HepG2 (cell line): ENCODE data around the gene IKZF4. TPM values are rescaled to one million over a fixed set of nuclear protein-coding genes. Genes with fewer than 3 reads are reported as not detected.
A peak's percentile ranks its signal among the peaks of the same experiment; 100 is the strongest.

Source experiments
- AKAP8 ChIP-seq: sonication (generic); formaldehyde crosslinking; IDR thresholded peaks from 2 replicates; pipeline ENCODE4 v1.5.1; 2020; ENCODE audit warnings: mild to moderate bottlenecking, missing genetic modification reagents
- ARNT ChIP-seq: fragments of 450-650 bp; IDR thresholded peaks from 2 replicates; pipeline ENCODE4 v1.6.1; 2017
- ASH2L ChIP-seq: fragments of 300-600, 200-600 bp; sonication (generic); IDR thresholded peaks from 2 replicates; pipeline ENCODE4 v1.7.0; 2017; ENCODE audit warnings: low read depth, mild to moderate bottlenecking, moderate library complexity, mixed read lengths, low read length; ENCODE audit not compliant: insufficient read length
- ELF4 ChIP-seq: sonication (generic); formaldehyde crosslinking; IDR thresholded peaks from 2 replicates; pipeline ENCODE4 v1.5.0; 2020; ENCODE audit warnings: missing genetic modification reagents, mild to moderate bottlenecking, moderate library complexity, borderline replicate concordance
- ERF ChIP-seq: IDR thresholded peaks from 2 replicates; pipeline ENCODE4 v1.6.1; 2018; ENCODE audit warnings: missing biosample characterization, missing genetic modification reagents
- EZH2 ChIP-seq: conservative IDR thresholded peaks from 2 replicates; pipeline ENCODE4 v1.6.1; 2012; ENCODE audit warnings: mild to moderate bottlenecking, low read depth, low read length, moderate library complexity
- IRF9 ChIP-seq: sonication (generic); formaldehyde crosslinking; IDR thresholded peaks from 2 replicates; pipeline ENCODE4 v1.8.0; 2022; ENCODE audit warnings: missing genetic modification reagents, mild to moderate bottlenecking, borderline replicate concordance
- PAWR ChIP-seq: sonication (generic); formaldehyde crosslinking; IDR thresholded peaks from 2 replicates; pipeline ENCODE4 v1.4.0; 2020; ENCODE audit warnings: missing genetic modification reagents, mild to moderate bottlenecking, borderline replicate concordance
- PRMT3 ChIP-seq: sonication (generic); formaldehyde crosslinking; IDR thresholded peaks from 2 replicates; pipeline ENCODE4 v1.8.1; 2022; ENCODE audit warnings: low read depth, mild to moderate bottlenecking, moderate library complexity, missing genetic modification reagents, borderline replicate concordance
- REXO4 ChIP-seq: sonication (generic); formaldehyde crosslinking; IDR thresholded peaks from 2 replicates; pipeline ENCODE4 v1.8.0; 2022; ENCODE audit warnings: missing genetic modification reagents, mild to moderate bottlenecking, borderline replicate concordance
- SALL2 ChIP-seq: sonication (generic); formaldehyde crosslinking; IDR thresholded peaks from 2 replicates; pipeline ENCODE4 v1.8.1; 2023; ENCODE audit warnings: mild to moderate bottlenecking, missing genetic modification reagents, inconsistent platforms
- SMAD9 ChIP-seq: sonication (generic); formaldehyde crosslinking; IDR thresholded peaks from 2 replicates; pipeline ENCODE4 v1.5.1; 2020; ENCODE audit warnings: mild to moderate bottlenecking, missing genetic modification reagents
- TERF1 ChIP-seq: sonication (generic); formaldehyde crosslinking; IDR thresholded peaks from 2 replicates; pipeline ENCODE4 v1.8.0; 2022; ENCODE audit warnings: mild to moderate bottlenecking, missing genetic modification reagents, moderate library complexity
- THAP8 ChIP-seq: sonication (generic); formaldehyde crosslinking; IDR thresholded peaks from 2 replicates; pipeline ENCODE4 v1.5.1; 2020; ENCODE audit warnings: missing genetic modification reagents, mild to moderate bottlenecking, borderline replicate concordance
- ZFP36L1 ChIP-seq: sonication (generic); formaldehyde crosslinking; IDR thresholded peaks from 2 replicates; pipeline ENCODE4 v1.8.0; 2022; ENCODE audit warnings: mild to moderate bottlenecking, missing genetic modification reagents, moderate library complexity
- ZGPAT ChIP-seq: IDR thresholded peaks from 2 replicates; pipeline ENCODE4 v1.6.1; 2016; ENCODE audit warnings: mild to moderate bottlenecking
- ZNF264 ChIP-seq: sonication (generic); formaldehyde crosslinking; IDR thresholded peaks from 2 replicates; pipeline ENCODE4 v1.4.0; 2020; ENCODE audit warnings: missing genetic modification reagents
- ZNF343 ChIP-seq: sonication (generic); formaldehyde crosslinking; IDR thresholded peaks from 2 replicates; pipeline ENCODE4 v1.4.0; 2020; ENCODE audit warnings: mild to moderate bottlenecking, missing genetic modification reagents
- ZNF367 ChIP-seq: sonication (generic); formaldehyde crosslinking; IDR thresholded peaks from 2 replicates; pipeline ENCODE4 v1.4.0; 2020; ENCODE audit warnings: missing genetic modification reagents, borderline replicate concordance
- ZNF768 ChIP-seq: sonication (generic); formaldehyde crosslinking; IDR thresholded peaks from 2 replicates; pipeline ENCODE4 v1.4.0; 2020; ENCODE audit warnings: missing genetic modification reagents
- polyA plus RNA-seq, 8 experiments: library from polyadenylated mRNA; depleted of rRNA in 3 of 8; stranded (reverse) in 7 of 8; unstranded in 1 of 8; fragments of >200 nt; fragmentation: Illumina TruSeq in 4 of 8; extraction: Trizol in 4 of 8; gene quantifications; 2 replicates each; pipeline versions ENCODE4 v1.2.1 to v1.2.3, GENCODE V29; 2011 to 2016; ENCODE audit warnings: low read depth in 4 of 8, missing spikeins in 1 of 8, mixed read lengths in 1 of 8; ENCODE audit not compliant: insufficient read depth in 1 of 8
- total RNA-seq, 5 experiments: library from RNA; depleted of rRNA; stranded (reverse); fragments of >200 nt; fragmentation: Illumina TruSeq; extraction: Trizol; gene quantifications; 2 replicates each; pipeline ENCODE4 v1.2.3, GENCODE V29; 2016; ENCODE audit warnings: low read depth in 1 of 5
- TF ChIP-seq, protein P1 (sequence below): sonication (generic); formaldehyde crosslinking; IDR thresholded peaks from 2 replicates; pipeline ENCODE4 v1.5.1; 2020; ENCODE audit warnings: mild to moderate bottlenecking, moderate library complexity, missing genetic modification reagents

Gene IKZF4
- total and polyA plus RNA-seq, 2 of the 13 experiments (the other 11 are each of a cell fraction or from before 2014, with no cell fraction given) = 0.58 to 2.2 TPM

GRCh38 chr12:56010111-56010570 is 10.7 kb upstream of the IKZF4 start (continued):
- TF ChIP-seq, protein P1, sequence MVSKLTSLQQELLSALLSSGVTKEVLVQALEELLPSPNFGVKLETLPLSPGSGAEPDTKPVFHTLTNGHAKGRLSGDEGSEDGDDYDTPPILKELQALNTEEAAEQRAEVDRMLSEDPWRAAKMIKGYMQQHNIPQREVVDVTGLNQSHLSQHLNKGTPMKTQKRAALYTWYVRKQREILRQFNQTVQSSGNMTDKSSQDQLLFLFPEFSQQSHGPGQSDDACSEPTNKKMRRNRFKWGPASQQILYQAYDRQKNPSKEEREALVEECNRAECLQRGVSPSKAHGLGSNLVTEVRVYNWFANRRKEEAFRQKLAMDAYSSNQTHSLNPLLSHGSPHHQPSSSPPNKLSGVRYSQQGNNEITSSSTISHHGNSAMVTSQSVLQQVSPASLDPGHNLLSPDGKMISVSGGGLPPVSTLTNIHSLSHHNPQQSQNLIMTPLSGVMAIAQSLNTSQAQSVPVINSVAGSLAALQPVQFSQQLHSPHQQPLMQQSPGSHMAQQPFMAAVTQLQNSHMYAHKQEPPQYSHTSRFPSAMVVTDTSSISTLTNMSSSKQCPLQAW (CRISPR knock-in tag) = no peak
- no peak for TF ChIP-seq REXO4 (CRISPR knock-in tag)
- TF ChIP-seq IRF9 (CRISPR knock-in tag) = no peak
- TF ChIP-seq SMAD9 (CRISPR knock-in tag) = no peak
- peak; percentile 39 for TF ChIP-seq ASH2L
- no peak for TF ChIP-seq SALL2 (CRISPR knock-in tag)
- TF ChIP-seq ERF (CRISPR knock-in tag) = peak; percentile 83
- no peak for TF ChIP-seq ZNF768
- TF ChIP-seq THAP8 (CRISPR knock-in tag) = no peak
- TF ChIP-seq ELF4 = no peak
- TF ChIP-seq EZH2 = no peak
- no peak for TF ChIP-seq PRMT3 (CRISPR knock-in tag)
- no peak for TF ChIP-seq TERF1 (CRISPR knock-in tag)
- TF ChIP-seq ZNF367 (CRISPR knock-in tag) = no peak
- no peak for TF ChIP-seq AKAP8 (CRISPR knock-in tag)
- peak; percentile 75 for TF ChIP-seq ZGPAT
- TF ChIP-seq ZNF264 = 0 out of 2 replicates have a peak, but pooled peaks have one; percentile 39
- TF ChIP-seq ARNT = no peak
- no peak for TF ChIP-seq ZFP36L1 (CRISPR knock-in tag)
- TF ChIP-seq PAWR (CRISPR knock-in tag) = no peak
- no peak for TF ChIP-seq ZNF343 (CRISPR knock-in tag)
